Measurements from ENCODE around the gene AHRR. TPM values are rescaled to one million over a fixed set of nuclear protein-coding genes. Genes with fewer than 3 reads are reported as not detected.
"Not testable (repeated sequence)": the region's sequence is repeated elsewhere in the genome, so short reads cannot be mapped to it uniquely, and the experiment has no call there.

Gene AHRR
- total RNA-seq, 1 donor from 2014 or later: 18.7 TPM

DNA sequence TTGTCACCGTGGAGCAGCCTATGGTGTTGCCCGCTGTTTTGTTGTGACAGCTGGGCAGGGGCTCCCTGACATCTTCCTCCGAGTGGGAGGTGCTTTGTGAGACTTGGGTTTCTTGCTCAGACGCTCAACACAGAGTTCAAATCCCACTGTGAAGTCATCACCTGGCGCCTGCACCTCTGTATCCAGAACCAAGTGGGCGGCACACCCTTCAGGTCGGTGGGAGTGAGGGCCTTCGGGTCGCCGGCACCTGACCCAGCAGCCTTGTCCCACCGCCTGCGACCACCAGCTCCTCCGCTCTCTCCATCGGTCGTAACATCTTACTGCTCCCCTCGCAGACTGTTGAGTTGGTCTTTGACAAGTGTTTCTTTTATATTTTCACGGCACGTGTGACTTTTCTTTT is 83.9 kb downstream of the AHRR start:
- intact Hi-C loops (cut with micrococcal nuclease): no loop called here

DNA sequence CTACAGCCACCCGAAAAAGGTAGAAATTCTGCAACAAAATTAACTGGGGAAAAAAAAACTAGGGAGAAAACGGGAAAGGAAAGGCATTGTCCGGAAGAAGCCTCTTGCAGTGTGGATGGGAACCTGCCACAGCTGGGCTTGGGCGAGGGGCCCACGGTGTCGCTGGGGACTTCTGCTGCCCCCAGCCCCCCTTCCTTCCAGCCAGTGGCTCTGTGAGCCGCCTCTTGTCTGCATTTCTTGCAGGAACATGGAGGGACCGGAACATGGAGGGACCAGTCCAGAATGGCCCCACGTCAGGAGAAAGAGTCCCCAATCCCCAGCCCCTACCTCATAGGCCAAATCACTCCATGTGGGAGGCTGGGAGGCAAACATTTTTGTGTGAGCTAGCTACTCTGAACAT is 84.5 kb downstream of the AHRR start:
- intact Hi-C loops (cut with micrococcal nuclease): no loop called here

DNA sequence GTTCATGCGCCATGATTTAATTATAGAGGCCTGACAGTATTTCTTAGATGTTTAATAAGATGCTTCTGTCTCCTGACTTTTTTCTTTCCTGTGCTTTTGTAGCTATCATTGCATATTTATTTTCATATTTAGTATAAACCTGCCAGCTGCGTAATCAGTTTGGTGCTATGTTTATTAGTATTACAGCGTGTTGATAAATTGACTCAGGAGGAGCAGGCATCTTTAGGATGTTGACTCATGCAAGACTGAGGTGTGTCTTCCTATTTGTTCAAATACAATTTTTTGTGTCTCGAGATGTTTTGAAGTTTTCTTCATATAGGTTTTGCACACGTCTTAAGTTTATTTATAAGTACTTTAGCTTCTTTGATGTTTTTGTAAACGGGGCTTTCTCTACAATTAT is 85.5 kb downstream of the AHRR start:
- intact Hi-C loops (cut with micrococcal nuclease): no loop called here

DNA sequence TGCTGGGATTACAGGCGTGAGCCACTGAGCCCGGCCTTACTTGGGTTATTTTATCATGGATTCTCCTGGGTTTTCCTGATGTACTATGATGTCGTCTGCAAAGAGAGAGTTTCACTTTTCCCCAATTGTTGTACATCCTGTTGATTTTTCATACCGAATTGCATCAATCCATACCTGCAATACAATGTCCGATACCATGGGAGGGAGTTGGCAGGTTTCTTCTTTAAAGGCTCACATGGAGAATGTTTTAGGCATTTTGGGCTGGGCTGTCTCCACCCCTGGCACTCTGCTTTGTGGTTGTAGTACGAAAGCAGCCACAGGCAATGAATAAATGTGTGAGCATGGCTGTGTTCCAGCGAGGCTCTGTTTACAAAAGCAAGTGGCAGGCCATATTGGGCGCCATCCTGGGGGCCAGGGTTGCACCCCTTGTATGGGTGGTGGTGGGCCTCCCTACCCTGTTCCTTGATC is 86.3 kb downstream of the AHRR start:
- intact Hi-C loops (cut with micrococcal nuclease): no loop called here

DNA sequence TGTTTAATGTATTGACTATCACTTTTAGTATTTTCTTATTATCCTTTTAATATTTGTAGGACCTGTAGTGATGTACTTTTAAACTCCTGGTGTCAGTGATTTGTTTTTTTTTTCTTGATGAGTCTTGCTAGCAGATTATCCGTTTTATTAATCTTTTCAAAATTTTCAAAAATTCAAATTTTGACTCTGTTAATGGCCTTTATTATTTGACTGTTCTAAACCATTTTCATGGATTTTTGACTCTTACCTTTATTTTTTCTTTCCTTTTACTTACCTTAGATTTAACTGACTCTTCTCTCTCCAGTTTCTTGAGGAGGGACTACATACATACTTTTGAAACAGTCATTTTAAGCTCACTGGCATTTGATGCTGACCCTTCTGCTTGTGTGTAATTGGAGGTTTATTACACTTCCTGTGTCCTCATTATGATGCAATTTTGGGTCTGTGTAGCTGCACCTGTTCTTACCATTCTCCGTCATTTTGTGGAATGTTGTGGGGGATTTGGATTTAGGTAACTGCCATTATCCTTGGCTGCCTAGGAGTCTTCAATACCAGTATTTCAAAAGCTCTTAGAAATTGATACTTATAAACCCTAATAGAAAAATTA is 89.5 kb downstream of the AHRR start:
- intact Hi-C loops (cut with micrococcal nuclease): loop anchor here (2.0 kb wide), 1 partner anchor 18 kb away; no protein-coding TSS in a partner anchor

DNA sequence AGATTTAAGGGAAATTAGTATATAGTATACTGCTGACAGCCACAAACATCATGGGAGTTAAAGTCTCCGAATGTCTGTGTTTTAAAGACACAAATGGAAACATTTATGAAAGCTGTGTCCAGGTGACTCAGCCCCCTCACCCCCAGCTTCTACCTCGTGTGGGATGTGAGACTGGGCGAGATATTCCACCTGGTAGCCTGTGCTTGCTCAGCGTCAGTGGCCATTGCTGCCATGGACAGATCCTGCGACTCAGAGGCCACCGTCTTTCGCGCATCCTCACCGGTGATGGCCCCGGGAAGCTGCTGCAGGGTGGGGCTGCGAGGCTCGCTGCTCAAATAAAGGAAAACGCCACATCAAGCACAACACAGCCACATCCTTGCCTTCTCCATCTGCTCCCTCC is 90.2 kb downstream of the AHRR start:
- intact Hi-C loops (cut with micrococcal nuclease): loop anchor here (2.0 kb wide), 1 partner anchor 19 kb away; no protein-coding TSS in a partner anchor

DNA sequence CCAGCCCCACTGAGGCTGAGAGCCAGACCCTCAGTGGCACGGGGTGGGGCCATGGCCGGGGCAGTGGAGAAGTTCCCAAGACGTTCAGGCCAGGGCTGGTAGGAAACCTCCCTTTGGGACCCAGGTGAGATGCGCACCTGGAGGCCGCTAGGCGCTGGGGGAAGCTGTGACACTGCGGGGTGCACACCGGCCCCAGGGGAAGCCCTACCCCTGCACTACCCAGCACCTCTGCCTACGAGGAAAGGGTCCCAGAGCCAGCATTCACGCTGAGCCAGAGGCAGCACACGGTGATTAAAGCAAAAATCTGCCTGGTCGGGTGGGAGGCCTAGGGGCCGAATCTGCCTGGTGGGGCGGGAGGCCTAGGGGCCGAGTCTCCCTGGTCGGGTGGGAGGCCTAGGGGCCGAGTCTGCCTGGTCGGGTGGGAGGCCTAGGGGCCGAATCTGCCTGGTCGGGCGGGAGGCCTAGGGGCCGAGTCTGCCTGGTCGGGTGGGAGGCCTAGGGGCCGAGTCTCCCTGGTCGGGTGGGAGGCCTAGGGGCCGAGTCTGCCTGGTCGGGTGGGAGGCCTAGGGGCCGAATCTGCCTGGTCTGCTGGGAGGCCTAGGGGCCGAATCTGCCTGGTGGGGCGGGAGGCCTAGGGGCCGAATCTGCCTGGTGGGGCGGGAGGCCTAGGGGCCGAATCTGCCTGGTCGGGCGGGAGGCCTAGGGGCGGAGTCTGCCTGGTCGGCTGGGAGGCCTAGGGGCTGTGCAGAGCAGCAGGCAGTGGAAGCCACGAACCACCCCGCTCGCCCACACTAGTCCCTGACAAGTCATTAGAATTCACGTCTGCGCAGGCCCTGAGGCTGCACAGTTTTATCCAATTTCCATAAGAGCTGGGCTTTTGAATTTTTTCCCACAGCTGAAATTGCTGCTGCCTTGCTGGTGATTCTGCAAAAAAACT is 93.7 kb downstream of the AHRR start:
- intact Hi-C loops (cut with micrococcal nuclease): not testable (repeated sequence)

DNA sequence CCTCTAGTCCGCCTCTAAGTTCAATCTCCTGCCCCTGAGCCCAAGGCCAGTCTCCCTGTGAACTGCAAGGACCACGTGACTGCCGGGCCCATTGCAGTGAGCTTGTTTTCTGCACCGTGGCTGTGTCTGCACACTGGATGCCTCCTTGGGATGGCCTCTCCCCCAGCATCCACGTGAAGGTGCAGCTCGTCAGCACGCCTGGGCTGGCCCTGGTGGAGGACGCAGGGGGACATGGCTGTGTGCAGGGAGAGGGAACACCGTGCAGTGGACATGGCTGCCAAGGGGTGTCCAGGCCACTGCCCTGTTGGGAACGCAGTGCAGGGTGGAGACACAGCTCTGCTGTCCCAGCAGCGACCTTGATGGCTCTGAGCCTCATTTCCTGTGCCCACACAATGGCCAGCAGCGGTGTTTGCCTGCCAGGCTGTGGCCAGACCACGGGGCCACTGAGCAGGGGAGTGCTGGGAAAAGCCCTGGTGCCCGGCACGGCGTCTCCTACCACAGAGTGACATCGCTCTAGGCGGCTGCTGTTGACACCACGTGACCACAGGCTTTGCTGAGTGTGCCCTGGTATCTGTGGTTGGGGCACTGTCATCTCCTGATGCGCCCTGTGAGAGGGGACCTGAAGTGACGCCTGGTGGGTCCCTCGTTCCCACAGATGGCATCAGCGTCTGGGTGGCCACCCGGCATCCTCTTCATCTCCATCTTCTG is 94.6 kb downstream of the AHRR start:
- intact Hi-C loops (cut with micrococcal nuclease): no loop called here

DNA sequence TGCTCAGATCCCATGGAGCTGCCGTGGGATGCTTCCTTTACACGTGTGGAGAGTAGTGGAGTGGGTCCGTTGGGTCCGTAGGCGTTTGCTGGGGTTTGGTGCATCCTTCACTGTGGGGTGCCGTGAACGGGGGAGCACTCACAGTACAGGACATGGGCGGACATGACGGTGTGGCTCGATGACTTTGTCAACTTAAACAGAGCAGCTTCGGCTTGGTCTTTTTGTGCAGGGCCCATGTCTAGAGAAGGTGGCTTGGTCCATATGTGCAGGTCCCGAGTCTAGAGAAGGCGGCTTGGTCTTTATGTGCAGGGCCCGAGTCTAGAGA is 95.1 kb downstream of the AHRR start:
- intact Hi-C loops (cut with micrococcal nuclease): no loop called here

DNA sequence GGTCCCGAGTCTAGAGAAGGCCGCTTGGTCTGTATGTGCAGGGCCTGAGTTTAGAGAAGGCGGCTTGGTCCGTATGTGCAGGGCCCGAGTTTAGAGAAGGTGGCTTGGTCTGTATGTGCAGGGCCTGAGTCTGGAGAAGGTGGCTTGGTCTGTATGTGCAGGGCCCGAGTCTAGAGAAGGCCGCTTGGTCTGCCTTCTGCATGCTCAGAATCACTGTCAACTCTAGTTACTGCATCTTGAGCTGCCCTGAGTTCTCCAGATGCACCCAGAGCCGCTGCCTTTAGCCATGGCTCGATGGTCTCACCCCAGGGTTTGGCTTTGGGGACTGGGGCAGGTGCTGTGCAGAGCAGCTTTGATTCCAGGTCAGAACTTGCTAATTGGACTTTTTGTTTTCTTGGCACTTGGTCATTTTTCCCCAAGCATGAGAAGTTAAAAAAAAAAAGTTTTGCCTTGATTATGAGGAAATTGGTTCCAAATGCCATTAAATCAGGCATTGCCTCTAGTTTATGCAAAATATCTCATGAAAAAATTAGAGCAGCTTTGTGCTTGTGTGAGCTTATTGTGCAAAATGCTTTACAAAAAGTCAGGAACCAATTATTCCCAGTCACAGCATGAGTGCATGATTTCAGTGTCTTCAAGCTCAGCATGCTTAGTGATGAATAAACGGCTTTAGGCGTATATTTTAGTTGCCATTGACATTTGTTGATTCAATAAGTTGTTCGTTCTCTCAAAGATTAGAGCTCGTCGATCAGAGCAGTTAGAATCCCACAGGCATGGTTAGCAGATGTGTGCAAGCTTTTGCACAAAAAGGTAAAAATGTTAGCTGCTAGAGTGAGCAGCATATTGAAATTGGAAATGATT is 96.0 kb downstream of the AHRR start:
- intact Hi-C loops (cut with micrococcal nuclease): no loop called here

DNA sequence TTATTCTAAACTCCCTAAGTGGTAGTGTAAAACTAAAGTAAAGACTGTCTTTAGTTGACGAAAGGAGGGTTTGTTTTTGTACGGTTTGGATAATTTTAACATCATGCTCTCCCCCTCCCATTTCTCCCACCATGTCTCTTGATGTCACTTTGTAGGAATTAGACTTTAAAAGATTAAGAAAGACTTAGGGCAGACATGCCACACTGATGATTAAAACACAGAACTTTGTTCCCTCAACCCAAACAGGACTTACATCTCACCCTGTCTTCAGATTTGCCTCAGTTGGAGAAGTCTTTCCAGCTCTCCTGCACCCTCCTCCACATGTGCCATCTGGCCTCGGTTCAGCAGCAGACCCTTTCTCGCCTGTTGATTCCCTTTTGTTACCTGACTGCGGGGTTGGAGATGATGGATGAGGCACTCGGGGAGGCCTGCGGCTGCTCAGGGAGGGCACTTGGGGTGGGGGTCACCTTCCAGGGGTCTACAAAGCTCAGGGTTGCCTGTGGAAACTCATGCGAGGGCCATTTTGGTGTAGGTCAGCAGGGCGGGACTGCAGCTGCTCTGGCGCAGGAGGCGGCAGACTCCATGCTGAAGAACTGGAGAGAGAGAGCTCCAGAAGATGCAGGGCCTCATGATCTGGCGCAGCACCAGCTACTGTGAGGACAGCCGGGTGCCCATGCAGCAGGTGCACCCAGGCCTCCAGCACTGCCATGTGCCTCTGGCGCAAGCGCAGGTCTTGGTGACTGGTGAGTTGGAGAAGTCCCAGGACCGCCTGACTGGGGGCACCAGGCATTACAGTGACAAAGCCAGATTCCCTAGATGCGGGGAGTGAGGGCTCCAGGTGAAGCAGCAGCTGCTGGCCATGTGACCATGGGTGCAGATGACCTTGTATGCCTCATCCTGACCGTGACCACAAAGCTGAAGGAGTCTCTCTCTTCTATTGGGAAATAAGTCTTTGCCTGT is 96.9 kb downstream of the AHRR start:
- intact Hi-C loops (cut with micrococcal nuclease): no loop called here

DNA sequence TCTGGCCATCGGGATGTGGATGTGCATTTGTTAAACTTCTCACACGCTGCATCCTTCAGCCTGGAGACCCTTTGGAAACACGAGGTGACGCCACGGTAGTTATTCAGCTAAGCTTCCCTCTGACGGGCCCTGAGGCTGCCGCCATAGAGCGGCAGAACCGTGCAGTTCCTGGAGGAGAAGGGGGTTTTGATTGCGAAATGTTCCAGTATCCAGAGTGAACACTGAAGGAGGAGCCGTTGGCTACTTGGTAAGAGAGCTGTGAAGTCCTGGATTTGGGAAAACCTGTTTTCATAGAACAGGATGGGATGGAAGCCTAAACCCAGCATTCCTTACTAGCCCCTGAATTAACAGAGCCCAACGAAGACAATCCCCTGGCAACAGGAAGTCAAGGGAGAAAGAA is 98.5 kb downstream of the AHRR start:
- intact Hi-C loops (cut with micrococcal nuclease): no loop called here

DNA sequence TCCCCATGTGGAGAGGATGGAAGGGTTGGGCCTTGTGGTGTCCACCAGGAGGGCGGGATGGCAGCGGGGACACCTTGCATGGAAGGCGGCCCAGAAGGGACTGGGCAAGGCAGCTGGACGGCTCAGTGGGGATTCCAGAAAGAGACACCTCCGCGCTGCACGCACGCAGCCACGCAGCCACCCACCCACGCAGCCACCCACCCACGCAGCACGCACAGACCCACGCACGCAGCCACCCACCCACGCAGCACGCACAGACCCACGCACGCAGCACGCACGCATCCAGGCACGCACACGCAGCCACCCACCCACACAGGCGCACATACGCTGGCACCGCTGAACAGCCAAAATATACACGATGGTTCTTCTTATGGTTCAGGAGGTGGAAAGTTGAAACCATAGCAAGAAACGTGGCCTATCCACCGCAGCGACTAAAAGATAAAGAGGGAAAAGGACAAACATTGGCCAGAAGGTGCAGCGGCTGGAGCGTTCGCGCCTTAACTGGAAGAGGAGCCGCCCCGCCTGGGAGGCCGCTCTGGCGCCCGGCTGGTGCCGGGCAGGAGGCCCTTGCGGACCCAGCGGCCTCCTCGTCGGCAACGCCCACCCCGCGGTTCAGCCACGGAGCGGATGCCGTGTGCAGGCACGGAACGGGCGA is 99.2 kb downstream of the AHRR start:
- intact Hi-C loops (cut with micrococcal nuclease): no loop called here

DNA sequence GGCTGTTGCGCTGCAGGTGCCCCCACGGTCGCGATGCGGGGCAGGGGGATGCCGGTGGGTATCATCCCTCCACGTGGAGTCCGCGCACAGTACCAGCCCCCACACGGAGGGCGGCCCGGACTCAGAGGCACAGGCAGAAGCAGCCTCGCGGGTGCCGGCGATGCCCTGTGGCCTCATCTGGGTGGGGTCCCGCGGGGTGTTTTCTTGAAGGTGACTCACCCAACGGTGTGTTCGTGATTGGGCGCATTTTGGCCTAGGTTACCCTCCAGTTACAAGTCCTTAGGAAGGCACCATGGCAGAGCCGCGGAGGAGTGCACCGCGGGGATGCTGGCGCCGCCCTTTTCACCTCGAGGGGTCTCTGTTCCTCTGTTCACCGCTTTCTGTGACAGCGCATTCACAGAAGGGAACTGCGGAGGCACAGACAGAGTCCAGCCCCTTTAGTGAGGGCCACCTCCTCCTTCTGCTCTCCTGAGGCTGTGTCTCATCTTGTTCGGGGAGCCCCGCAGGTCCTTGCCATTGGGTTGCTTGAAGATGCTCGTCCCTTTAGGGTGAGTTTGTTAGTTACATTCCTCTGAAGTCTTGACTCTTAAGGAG is 99.9 kb downstream of the AHRR start:
- intact Hi-C loops (cut with micrococcal nuclease): no loop called here

DNA sequence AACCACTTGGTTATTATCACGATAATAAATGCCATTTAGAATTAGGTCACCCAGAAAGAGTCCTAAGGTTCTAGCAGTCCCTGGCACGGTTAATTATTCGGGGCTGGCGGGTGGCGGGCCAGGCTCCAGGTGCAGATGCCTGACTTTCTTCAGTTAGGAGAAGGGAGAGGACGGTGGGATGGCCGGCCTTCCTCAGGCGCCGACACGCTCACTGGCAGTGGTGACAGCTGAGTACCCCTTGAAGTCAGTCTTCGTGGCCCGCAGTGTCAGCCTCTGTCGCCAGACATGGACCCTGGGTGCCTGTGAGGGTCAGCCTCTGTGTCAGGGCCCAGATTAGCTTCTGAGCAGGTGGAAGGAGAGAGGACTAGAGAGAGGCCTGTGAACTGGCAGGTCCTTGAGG is 100.4 kb downstream of the AHRR start:
- intact Hi-C loops (cut with micrococcal nuclease): no loop called here

DNA sequence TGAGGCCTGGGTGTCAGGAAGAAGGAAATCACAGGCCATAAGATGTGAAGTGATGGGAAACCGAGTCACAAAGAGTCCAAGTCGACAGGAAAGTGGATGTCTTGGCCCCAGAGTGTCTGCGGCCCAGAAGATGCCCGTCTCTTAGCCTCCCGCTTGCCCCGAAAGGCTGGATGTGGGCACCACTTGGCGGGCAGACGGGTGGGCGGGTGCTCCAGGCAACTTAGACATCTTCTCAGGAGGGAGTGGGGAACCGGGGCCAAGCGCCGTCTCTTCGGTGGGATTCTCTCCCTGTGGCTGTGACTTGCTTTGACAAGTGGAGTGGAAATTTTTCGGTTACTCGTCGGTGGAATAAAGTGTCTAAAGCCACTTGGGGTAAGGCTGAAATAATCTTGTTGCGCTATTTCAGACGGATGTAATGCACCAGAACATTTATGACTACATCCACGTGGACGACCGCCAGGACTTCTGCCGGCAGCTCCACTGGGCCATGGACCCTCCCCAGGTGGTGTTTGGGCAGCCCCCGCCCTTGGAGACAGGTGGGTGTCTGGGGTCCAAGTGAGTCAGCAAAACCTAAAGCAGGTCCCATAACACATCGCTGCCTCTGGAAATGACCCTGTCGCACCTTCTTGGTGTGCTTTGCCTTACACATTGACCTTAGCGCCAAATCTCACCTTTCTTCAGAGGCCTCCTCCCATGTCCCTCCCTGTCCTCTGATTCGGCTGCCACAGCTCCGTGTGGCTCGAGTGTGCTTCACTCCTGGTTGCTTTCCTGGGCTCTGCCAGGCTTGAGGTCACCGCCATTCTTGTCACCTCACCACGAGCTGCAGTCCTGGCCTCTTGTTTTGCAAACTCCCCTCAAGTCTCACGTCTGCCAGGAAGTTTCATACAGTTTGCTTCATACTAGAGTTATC is 101.1 kb downstream of the AHRR start:
- intact Hi-C loops (cut with micrococcal nuclease): no loop called here

DNA sequence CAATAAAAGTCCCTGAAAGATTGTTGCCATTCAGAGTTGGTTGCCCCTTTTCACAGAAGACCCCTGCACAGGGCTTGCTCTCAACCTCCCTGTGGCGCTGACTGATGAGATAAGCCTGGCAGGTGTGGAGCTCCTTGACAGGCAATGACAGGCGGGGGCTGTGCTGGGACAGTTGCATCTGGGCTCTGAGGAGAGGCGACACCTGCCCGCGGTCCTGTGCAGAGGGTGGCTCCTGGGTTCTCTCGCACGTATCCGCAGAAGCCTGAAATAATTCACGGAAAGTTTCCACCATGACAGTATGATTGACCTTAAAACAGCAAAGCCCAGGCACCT is 101.7 kb downstream of the AHRR start:
- intact Hi-C loops (cut with micrococcal nuclease): no loop called here

DNA sequence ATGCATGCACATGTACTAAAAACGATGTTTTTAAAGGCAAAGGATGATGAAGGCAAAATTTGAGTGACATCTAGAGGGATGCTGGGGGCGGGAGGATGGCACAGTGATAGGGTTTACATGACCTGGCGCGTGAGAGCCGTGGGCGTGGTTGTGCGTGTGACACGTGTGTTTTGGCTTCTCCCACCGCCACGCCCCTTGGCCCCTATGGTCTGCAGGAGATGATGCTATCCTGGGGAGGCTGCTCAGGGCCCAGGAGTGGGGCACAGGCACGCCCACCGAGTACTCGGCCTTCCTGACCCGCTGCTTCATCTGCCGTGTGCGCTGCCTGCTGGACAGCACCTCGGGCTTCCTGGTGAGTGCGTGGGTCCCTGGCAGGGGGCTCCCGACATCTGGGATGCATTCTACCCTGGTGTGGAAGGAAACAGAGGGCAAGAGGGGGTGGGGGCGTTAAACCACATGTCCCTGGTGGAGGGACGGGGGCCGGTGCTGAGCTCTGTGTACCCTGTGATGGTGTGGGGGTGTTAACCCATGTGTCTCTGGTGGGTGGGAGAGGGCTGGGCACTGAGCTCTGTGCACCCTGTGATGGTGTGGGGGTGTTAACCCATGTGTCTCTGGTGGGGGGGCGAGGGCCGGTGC is 102.2 kb downstream of the AHRR start:
- intact Hi-C loops (cut with micrococcal nuclease): no loop called here

All from T-helper 1 cell treated with Interleukin-12 subunit alpha and Interleukin-12 subunit beta and Interleukin-4 antibody, amounts not matched to agents 30 ng/mL and 1 ng/mL, for 36 hours (primary cell).